GM11168 (cell line): ENCODE measurements around the gene TRAK1.

Experiments used
- in situ Hi-C: fragments of 300-500 bp; cut with MboI; formaldehyde crosslinking; loops from one replicate; pipeline ENCODE4 v1.12.0; 2022; ENCODE audit warnings: low sequenced_read_pairs; ENCODE audit not compliant: unreplicated experiment

The TRAK1 gene

DNA sequence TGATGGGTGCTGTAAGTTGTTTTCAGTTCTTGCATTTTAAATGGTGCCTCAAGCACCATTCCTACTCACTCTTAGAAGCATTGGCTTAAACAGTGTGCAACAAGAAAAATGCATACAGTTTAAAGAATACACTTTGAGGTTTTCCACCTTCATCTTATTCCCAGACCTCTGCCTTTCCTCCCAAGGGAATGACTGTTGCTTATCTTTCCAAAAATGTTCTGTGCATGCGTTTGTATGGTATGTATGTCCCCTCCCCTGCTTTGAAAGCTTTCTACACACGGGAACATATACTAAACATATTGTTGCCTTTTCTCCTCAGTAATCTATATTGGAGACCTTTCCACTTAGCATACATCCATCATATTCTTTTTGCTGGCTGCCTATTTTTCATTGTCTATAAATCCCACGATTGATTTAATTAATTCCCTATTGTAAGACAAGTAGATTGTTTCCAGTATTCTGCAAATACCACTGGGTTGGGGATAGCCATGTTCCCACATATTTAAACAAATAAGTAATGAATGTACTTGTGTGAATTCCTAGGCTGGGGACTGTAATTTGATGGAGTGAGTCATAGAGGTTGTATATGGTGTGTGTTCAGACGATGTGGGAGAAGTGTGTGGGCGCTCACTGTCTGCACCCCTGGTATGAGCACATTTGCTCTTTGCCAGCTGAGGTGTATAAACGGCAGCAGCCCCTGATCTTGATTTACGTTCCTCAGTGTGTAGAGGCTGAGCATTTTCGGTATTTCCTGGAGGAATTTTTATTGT, 5.8 kb downstream of the TRAK1 start:
- in situ Hi-C loops = loop anchor here (10.0 kb wide), 1 partner anchor 82 kb away; no protein-coding TSS in a partner anchor

- in situ Hi-C loops = loop anchor here (10.0 kb wide), 1 partner anchor 83 kb away; no protein-coding TSS in a partner anchor
Observed at GRCh38 chr3:42097566-42097946, 6.4 kb downstream of the TRAK1 start.

GRCh38 chr3:42098171-42098570, 7.0 kb downstream of the TRAK1 start:
- in situ Hi-C loops = loop anchor here (10.0 kb wide), 1 partner anchor 83 kb away; no protein-coding TSS in a partner anchor

DNA sequence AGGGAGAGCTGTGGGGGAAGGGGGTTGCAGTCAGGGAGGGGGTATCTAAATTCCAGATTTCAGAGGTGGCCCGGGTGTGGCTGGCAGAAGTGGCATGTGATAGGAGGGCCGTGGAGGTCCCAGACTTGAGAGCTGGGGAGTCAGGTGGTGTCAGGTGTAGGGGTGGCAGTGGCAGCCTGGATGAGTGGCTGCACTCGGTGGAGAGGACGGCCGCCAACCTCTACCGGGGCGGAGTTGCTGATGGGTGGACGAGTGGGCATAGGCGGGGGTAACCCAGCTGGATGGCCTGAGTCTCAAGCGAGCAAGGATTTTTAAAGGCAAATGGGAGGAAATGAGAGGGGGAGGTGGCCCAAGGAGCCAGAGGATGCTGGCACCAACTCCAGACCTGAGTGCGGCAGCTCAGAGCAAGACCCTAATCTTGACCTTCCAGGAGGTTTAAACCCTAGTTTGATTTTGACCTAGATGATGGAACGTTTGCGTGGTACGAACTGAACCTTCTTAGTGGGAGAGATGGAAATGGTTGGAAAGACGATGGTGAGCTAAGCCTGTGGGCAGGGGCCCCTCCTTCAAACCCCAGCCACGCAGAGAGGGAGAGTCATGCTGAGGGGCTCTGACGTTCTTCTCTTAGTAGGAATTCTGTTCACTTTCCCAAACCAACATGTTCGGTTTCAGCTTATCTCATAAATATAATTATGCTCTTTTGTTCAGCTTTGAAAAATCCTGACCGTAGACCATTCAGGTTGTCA, 8.0 kb downstream of the TRAK1 start:
- in situ Hi-C loops = loop anchor here (10.0 kb wide), 1 partner anchor 84 kb away; no protein-coding TSS in a partner anchor

- in situ Hi-C loops = loop anchor here (25.0 kb wide), 2 partner anchors 111 to 336 kb away; no protein-coding TSS in a partner anchor
Observed at GRCh38 chr3:42101048-42101447, 9.9 kb downstream of the TRAK1 start.

- in situ Hi-C loops = loop anchor here (25.0 kb wide), 2 partner anchors 111 to 336 kb away; no protein-coding TSS in a partner anchor
Observed at GRCh38 chr3:42101481-42101880, 10.3 kb downstream of the TRAK1 start.

- in situ Hi-C loops = loop anchor here (25.0 kb wide), 2 partner anchors 110 to 335 kb away; no protein-coding TSS in a partner anchor
Observed at GRCh38 chr3:42102571-42102970, 11.4 kb downstream of the TRAK1 start.

DNA sequence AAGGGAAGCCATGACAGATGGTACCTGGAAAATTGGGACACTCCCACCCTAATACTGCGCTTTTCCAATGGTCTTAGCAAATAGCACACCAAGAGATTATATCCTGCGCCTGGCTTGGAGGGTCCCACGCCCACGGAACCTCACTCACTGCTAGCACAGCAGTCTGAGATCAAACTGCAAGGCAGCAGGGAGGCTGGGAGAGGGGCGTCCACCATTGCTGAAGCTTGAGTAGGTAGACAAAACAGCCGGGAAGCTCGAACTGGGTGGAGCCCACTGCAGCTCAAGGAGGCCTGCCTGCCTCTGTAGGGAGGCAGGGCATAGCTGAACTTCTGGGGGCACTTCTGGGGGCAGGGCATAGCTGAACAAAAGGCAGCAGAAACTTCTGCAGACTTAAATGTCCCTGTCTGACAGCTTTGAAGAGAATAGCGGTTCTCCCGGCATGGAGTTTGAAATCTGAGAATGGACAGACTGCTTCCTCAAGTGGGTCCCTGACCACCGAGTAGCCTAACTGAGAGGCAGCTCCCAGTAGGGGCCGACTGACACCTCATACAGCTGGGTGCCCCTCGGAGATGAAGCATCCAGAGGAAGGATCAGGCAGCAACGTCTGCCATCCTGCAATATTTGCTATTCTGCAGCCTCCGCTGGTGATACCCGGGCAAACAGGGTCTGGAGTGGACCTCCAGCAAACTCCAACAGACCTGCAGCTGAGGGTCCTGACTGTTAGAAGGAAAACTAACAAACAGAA, 12.9 kb downstream of the TRAK1 start:
- in situ Hi-C loops = loop anchor here (25.0 kb wide), 2 partner anchors 108 to 333 kb away; no protein-coding TSS in a partner anchor

DNA sequence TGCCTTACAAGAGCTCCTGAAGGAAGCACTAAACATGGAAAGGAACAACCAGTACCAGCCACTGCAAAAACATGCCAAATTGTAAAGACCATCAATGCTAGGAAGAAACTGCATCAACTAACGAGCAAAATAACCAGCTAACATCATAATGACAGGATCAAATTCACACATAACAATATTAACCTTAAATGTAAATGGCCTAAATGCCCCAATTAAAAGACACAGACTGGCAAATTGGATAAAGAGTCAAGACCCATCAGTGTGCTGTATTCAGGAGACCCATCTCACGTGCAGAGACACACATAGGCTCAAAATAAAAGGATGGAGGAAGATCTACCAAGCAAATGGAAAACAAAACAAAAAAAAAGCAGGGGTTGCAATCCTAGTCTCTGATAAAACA, 14.8 kb downstream of the TRAK1 start:
- in situ Hi-C loops = loop anchor here (5.0 to 25.0 kb wide), 3 partner anchors 106 to 331 kb away; no protein-coding TSS in a partner anchor

DNA sequence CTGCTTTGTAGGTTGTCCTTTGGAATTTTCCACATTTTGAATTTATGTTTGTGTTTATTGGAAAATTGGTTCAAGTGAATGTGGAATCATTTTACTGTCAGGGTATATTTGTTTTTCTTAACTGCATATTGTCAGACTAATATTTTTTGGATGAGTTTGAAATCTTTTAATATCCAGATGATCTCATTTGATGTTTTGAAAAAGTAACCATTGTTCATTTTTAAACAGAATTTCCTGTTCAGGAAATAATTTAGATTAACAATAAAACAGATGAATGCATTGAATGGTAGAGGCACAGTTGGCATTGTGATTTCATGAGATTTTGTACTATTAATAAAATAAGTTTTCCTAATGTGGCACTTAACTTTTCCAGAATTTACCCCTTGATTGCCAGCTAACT, 15.5 kb downstream of the TRAK1 start:
- in situ Hi-C loops = loop anchor here (5.0 to 25.0 kb wide), 3 partner anchors 106 to 331 kb away; no protein-coding TSS in a partner anchor

GRCh38 chr3:42110631-42111030, 19.5 kb downstream of the TRAK1 start:
- in situ Hi-C loops = loop anchor here (25.0 kb wide), 2 partner anchors 102 to 327 kb away; no protein-coding TSS in a partner anchor

DNA sequence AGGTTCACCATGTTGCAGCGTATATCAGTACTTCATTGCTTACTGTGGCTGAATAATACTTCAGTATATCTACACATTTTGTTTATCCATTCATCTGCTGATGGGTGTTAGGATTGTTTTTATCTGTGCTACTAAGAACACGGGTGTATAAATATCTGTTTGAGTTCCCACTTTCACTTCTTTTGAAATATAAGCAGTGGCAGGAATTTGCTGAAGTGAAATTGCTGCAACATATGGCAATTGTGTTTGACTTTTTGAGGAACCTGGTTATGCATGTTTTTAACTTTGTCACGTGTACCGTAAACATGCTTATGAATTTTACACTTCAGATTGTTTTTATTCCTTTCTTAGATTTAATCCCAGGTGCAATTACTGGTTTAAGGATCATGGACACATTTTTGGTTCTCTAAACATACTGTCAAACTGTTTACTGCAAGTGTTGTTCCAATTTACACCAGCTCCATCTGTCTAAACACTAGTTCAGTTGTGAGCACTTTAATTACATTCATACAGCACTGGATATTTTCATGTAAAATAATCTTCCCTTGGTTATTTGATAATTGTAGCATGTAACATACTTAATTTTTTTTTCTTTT, 23.1 kb downstream of the TRAK1 start:
- in situ Hi-C loops = loop anchor here (25.0 kb wide), 2 partner anchors 98 to 323 kb away; no protein-coding TSS in a partner anchor

DNA sequence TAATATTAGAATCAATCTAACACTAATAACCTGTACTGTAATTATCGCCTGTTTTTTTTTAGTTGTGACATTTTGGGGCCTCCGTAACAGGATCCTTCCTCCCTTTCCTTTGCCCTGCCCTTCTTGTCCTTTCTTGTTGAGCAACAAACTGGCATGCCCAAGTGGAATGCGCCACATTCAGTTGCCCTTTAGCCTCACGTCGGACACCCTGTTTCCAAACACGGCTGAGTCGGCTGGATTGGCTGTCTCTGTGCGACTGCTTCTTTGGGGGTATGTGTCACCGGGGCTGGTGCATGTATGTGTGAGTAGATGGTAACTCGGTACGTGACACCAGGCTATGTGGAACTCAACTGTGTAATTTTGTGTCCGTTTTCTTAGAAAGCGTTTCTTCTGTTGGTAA, 24.1 kb downstream of the TRAK1 start:
- in situ Hi-C loops = loop anchor here (25.0 kb wide), 2 partner anchors 97 to 322 kb away; no protein-coding TSS in a partner anchor

GRCh38 chr3:42115946-42116345, 24.8 kb downstream of the TRAK1 start:
- in situ Hi-C loops = loop anchor here (25.0 kb wide), 2 partner anchors 96 to 321 kb away; no protein-coding TSS in a partner anchor

- in situ Hi-C loops = loop anchor here (25.0 kb wide), 2 partner anchors 96 to 321 kb away; no protein-coding TSS in a partner anchor
Observed at GRCh38 chr3:42116466-42116865, 25.3 kb downstream of the TRAK1 start.

DNA sequence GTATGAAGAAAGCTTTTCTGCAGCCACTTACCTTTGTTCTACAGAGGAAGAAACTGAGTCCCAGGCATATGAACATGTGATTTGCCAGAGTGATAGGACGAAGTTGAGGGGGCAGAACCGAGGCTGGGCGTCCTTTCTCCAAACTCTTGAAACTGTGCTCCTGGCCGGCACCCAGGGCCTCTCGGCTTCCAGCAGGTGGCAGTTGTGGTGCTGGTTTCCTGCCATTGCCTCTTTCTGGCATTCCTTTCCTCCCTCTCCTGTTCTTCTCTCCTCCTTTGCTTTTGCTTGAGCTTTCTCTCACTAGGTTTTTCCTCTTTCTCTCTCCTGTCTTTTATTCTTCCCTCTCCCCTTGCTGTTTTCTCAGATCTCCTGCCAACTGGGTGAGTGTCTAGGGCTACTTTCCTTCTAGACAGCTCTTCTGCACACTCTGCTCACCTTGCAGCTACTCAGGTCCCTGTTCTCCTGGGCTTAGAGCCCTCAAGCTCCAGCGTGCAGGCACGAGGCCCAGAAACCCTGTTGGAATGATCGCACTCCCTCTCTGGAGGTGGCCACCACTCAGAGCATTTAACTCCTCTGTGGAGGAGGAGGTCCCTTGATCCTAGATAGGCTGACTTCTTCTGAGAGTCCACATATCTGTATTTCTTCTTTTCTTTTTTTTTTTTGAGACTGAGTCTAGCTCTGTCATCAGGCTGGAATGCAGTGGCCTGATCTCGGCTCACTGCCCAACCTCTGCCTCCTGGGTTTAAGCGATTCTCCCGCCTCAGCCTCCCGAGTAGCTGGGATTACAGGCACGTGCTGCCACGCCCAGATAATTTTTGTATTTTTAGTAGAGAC, 26.2 kb downstream of the TRAK1 start:
- in situ Hi-C loops = loop anchor here (25.0 kb wide), 2 partner anchors 95 to 320 kb away; no protein-coding TSS in a partner anchor

DNA sequence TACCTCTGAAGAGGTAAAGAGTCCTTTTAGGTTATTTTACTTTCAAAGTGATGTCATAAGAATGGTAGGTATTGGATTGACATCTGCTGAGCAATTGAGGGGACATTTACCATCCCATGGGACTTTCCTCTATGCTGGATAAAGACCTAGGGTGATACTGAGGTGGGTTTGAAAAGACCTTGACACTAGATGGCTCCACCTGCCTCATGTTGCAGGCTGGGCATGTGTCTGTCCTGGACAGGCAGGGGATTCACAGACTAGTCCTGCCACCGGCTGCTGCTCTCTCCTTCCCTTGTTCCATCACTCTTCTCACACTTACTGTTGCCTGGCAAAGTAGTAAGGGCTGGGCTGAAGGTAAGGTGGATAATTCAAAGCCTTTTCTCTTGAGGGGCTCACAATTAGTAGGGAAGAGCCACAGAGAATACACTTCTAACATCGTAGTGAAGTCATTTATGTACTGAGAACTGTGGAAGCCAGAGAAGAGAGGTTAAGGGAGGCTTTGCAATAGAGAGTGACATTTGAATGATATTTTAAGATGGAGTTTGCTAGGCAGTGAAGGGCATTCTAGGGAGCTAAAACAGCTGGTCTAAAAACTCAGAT, 27.7 kb downstream of the TRAK1 start:
- in situ Hi-C loops = loop anchor here (25.0 kb wide), 2 partner anchors 93 to 318 kb away; no protein-coding TSS in a partner anchor
